ENCODE data around the gene SSBP2. TPM values are rescaled to one million over a fixed set of nuclear protein-coding genes. Genes with fewer than 3 reads are reported as not detected.

Gene SSBP2
- total and polyA plus RNA-seq, 2 donors from 2014 or later: 17.0 to 57.1 TPM

- H3K9ac ChIP-seq (ENCODE audit: low read length in 3 of 3): no peak overlapping the region
- FAIRE-seq (no peak), DNase-seq (no peak)
- H3K27me3 ChIP-seq (ENCODE audit: control insufficient read depth, insufficient read depth, low read length): no peaks in the 10 kb centered on the region
- no peak overlapping the region for H3K4me3 ChIP-seq (ENCODE audit: low read length in 3 of 3)
- TF ChIP-seq, protein P1, sequence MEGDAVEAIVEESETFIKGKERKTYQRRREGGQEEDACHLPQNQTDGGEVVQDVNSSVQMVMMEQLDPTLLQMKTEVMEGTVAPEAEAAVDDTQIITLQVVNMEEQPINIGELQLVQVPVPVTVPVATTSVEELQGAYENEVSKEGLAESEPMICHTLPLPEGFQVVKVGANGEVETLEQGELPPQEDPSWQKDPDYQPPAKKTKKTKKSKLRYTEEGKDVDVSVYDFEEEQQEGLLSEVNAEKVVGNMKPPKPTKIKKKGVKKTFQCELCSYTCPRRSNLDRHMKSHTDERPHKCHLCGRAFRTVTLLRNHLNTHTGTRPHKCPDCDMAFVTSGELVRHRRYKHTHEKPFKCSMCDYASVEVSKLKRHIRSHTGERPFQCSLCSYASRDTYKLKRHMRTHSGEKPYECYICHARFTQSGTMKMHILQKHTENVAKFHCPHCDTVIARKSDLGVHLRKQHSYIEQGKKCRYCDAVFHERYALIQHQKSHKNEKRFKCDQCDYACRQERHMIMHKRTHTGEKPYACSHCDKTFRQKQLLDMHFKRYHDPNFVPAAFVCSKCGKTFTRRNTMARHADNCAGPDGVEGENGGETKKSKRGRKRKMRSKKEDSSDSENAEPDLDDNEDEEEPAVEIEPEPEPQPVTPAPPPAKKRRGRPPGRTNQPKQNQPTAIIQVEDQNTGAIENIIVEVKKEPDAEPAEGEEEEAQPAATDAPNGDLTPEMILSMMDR (IDR thresholded peaks at IDR 0.05; ENCODE audit: borderline replicate concordance, extremely low read depth, insufficient read depth): no peak
- H3K27ac ChIP-seq (ENCODE audit: low read depth in 2 of 2, low read length in 2 of 2): no peak overlapping the region
- intact Hi-C loops (cut with DNase I): no loop called here
- H3K36me3 ChIP-seq (ENCODE audit: control insufficient read depth in 2 of 3, insufficient read depth in 3 of 3, low read length in 3 of 3): no peaks in the 10 kb centered on the region
- no peaks in the 10 kb centered on the region for H3K9me3 ChIP-seq (ENCODE audit: control insufficient read depth in 2 of 3, insufficient read depth in 1 of 3, low read length in 3 of 3)
- no peaks in the 10 kb centered on the region for H3K4me1 ChIP-seq (ENCODE audit: control insufficient read depth in 2 of 3, insufficient read depth in 2 of 3, low read depth in 1 of 3, low read length in 3 of 3)
Observed at GRCh38 chr5:81555865-81556264, 195.0 kb downstream of the SSBP2 start.

- no peak overlapping the region for H3K4me3 ChIP-seq (ENCODE audit: low read length in 3 of 3)
- no peaks in the 10 kb centered on the region for H3K36me3 ChIP-seq (ENCODE audit: control insufficient read depth in 2 of 3, insufficient read depth in 3 of 3, low read length in 3 of 3)
- H3K9me3 ChIP-seq (ENCODE audit: control insufficient read depth in 2 of 3, insufficient read depth in 1 of 3, low read length in 3 of 3): no peaks in the 10 kb centered on the region
- TF ChIP-seq, protein P1 (IDR thresholded peaks at IDR 0.05; ENCODE audit: borderline replicate concordance, extremely low read depth, insufficient read depth): no peak
- H3K27me3 ChIP-seq (ENCODE audit: control insufficient read depth, insufficient read depth, low read length): no peaks in the 10 kb centered on the region
- intact Hi-C loops (cut with DNase I): no loop called here
- H3K9ac ChIP-seq (ENCODE audit: low read length in 3 of 3): no peak overlapping the region
- H3K4me1 ChIP-seq (ENCODE audit: control insufficient read depth in 2 of 3, insufficient read depth in 2 of 3, low read depth in 1 of 3, low read length in 3 of 3): no peaks in the 10 kb centered on the region
- FAIRE-seq (no peak), DNase-seq (no peak)
- no peak overlapping the region for H3K27ac ChIP-seq (ENCODE audit: low read depth in 2 of 2, low read length in 2 of 2)
Observed at GRCh38 chr5:81554647-81555046, 196.2 kb downstream of the SSBP2 start.

DNA sequence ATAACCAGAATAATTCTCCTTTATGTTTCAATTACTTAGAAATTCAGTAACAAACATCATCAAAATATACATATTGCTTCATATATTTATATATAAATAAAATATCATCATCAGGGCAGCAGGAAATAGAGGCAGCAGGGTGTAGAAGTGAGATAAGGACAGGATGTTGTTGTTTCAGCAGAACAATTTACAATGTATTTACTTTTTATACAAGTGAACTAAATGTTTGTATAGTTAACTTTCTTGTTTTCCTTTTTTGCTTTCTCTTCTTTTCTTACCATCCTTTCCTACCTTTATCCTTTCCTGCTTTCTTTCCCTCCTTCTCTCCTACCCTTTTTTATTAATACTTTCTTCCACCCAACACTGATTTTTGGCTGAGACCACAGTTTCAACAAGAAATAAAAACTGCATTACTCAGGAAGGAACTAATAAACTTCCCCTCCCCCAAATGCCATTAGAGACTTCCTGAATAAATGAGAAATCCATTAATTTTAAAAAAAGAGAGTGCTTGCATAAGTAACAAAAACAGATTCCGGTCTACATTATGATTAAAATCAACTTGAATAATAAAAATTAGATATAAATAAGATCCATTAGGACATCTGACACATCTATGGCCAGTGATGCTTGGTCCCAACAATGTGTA, 197.2 kb downstream of the SSBP2 start:
- Histone ChIP-seq H3K9ac (ENCODE audit: low read length in 3 of 3) (no peak overlapping the region), H3K27me3 (ENCODE audit: control insufficient read depth, insufficient read depth, low read length) (no peaks in the 10 kb centered on the region), H3K27ac (ENCODE audit: low read depth in 2 of 2, low read length in 2 of 2) (no peak overlapping the region), H3K36me3 (ENCODE audit: control insufficient read depth in 2 of 3, insufficient read depth in 3 of 3, low read length in 3 of 3) (no peaks in the 10 kb centered on the region), H3K4me3 (ENCODE audit: low read length in 3 of 3) (no peak overlapping the region), H3K4me1 (ENCODE audit: control insufficient read depth in 2 of 3, insufficient read depth in 2 of 3, low read depth in 1 of 3, low read length in 3 of 3) (no peaks in the 10 kb centered on the region), H3K9me3 (ENCODE audit: control insufficient read depth in 2 of 3, insufficient read depth in 1 of 3, low read length in 3 of 3) (no peaks in the 10 kb centered on the region)
- DNase-seq (peak in 2 of 5 donors; percentile 35 to 54), FAIRE-seq (no peak)
- TF ChIP-seq, protein P1 (IDR thresholded peaks at IDR 0.05; ENCODE audit: borderline replicate concordance, extremely low read depth, insufficient read depth): no peak
- intact Hi-C loops (cut with DNase I): no loop called here
